Measurements from ENCODE around the gene ICOSLG. TPM values are rescaled to one million over a fixed set of nuclear protein-coding genes. Genes with fewer than 3 reads are reported as not detected.

ICOSLG gene
- total RNA-seq, 1 experiment from 2014 or later: 9.0 TPM

DNA sequence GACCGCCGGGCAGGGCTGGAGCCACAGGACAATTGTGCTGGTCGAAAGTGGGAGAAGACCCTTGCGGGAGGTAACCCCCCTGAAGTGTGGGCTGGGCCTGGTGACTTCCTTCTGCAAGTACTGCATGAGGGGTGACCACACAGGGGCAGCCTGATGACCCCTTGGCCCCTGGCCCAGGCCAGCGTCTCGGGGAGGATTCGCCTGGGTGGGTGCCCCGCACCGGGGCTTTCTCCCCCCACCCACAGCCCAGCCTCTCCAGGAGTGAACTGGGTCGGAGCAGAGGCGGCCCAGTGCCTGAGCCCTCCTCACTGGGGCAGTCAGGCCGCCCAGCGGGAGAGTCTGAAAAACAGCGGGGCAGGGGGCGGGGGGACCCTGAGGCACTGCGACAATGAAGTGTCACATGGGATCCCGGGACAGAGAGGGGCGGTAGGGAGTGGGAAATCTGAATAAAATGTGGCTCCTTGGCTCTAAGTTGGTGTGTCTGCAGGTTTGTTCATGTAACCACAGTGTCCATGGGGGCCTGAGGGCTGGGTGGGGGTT is 22.5 kb upstream of the ICOSLG start:
- Mint-ChIP-seq H3K4me1 (peaks cover 4% of the 10 kb centered on the region), H3K4me3 (no peak overlapping the region), H3K27ac (no peak overlapping the region), H3K27me3 (ENCODE audit: low read depth) (no peaks in the 10 kb centered on the region), H3K9me3 (no peaks in the 10 kb centered on the region), H3K36me3 (no peaks in the 10 kb centered on the region)
- ATAC-seq (peak; percentile 59), DNase-seq (ENCODE audit: low spot score) (no peak)
- peak; percentile 17; the same call in 1 of the 2 replicates for TF ChIP-seq USF2 (CRISPR knock-in tag; IDR thresholded peaks at IDR 0.05)
- no peak for TF ChIP-seq MLX (CRISPR knock-in tag; IDR thresholded peaks at IDR 0.05)
- TF ChIP-seq, protein P1, sequence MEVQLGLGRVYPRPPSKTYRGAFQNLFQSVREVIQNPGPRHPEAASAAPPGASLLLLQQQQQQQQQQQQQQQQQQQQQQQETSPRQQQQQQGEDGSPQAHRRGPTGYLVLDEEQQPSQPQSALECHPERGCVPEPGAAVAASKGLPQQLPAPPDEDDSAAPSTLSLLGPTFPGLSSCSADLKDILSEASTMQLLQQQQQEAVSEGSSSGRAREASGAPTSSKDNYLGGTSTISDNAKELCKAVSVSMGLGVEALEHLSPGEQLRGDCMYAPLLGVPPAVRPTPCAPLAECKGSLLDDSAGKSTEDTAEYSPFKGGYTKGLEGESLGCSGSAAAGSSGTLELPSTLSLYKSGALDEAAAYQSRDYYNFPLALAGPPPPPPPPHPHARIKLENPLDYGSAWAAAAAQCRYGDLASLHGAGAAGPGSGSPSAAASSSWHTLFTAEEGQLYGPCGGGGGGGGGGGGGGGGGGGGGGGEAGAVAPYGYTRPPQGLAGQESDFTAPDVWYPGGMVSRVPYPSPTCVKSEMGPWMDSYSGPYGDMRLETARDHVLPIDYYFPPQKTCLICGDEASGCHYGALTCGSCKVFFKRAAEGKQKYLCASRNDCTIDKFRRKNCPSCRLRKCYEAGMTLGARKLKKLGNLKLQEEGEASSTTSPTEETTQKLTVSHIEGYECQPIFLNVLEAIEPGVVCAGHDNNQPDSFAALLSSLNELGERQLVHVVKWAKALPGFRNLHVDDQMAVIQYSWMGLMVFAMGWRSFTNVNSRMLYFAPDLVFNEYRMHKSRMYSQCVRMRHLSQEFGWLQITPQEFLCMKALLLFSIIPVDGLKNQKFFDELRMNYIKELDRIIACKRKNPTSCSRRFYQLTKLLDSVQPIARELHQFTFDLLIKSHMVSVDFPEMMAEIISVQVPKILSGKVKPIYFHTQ (CRISPR knock-in tag; IDR thresholded peaks at IDR 0.05): no peak
- ChIA-PET POLR2A (no interaction called here), CTCF (interaction anchor here (1.7 kb wide), 1 partner anchor 34 kb away, joined by 8 read pairs; no protein-coding TSS in a partner anchor)

DNA sequence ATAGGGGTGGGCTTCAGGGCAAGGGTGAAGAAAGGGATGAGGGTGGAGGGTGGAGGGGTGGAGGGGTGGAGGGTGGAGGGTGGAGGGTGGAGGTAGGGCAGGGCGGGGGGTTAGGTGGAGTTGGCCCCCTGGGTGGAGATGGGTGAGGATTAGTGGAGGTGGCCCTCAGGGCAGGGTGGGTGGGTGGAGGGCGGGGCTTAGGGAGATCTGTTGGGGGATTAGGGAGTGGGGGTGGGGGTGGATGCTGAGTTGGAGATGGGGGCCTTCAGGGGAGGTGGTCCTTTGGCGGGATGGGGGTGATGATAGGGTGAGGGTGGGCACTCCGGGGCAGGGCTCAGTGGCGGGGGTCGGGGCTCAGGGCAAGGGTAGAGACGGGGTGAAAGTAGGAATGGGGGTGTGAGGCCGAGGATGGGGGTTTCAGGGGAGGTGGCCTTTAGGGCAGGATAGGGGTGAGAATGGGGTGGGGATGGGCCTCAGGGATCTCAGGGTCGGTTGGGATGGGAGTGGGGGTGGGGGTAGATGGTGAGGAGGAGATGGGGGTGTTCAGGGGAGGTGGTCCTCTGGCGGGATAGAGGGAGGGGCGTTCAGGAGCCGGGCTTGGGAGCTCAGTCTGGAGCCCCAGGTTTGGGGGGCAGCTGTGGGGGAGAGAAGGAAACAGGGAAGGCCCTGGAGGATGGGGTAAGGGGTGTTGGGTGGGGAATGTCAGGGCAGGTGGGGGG is 21.8 kb upstream of the ICOSLG start:
- H3K4me3 Mint-ChIP-seq: no peak overlapping the region
- H3K27me3 Mint-ChIP-seq (ENCODE audit: low read depth): no peaks in the 10 kb centered on the region
- ChIA-PET CTCF (interaction anchor here (1.7 kb wide), 1 partner anchor 35 kb away, joined by 8 read pairs; no protein-coding TSS in a partner anchor), POLR2A (no interaction called here)
- ATAC-seq: no peak
- no peak for DNase-seq (ENCODE audit: low spot score)
- H3K27ac Mint-ChIP-seq: no peak overlapping the region
- no peaks in the 10 kb centered on the region for H3K36me3 Mint-ChIP-seq
- TF ChIP-seq, protein P2, sequence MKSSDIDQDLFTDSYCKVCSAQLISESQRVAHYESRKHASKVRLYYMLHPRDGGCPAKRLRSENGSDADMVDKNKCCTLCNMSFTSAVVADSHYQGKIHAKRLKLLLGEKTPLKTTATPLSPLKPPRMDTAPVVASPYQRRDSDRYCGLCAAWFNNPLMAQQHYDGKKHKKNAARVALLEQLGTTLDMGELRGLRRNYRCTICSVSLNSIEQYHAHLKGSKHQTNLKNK (CRISPR knock-in tag; IDR thresholded peaks at IDR 0.05): no peak
- no peak for TF ChIP-seq SMAD4 (CRISPR knock-in tag; IDR thresholded peaks at IDR 0.05)
- TF ChIP-seq JAZF1 (CRISPR knock-in tag; IDR thresholded peaks at IDR 0.05): no peak
- TF ChIP-seq ERG (CRISPR knock-in tag; IDR thresholded peaks at IDR 0.05): no peak
- no peak for TF ChIP-seq CBFB (CRISPR knock-in tag; IDR thresholded peaks at IDR 0.05; ENCODE audit: low read depth)
- TF ChIP-seq, protein P3, sequence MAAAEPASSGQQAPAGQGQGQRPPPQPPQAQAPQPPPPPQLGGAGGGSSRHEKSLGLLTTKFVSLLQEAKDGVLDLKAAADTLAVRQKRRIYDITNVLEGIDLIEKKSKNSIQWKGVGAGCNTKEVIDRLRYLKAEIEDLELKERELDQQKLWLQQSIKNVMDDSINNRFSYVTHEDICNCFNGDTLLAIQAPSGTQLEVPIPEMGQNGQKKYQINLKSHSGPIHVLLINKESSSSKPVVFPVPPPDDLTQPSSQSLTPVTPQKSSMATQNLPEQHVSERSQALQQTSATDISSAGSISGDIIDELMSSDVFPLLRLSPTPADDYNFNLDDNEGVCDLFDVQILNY (CRISPR knock-in tag; IDR thresholded peaks at IDR 0.05): no peak
- TF ChIP-seq ZNF121 (CRISPR knock-in tag; IDR thresholded peaks at IDR 0.05): no peak
- no peak for TF ChIP-seq AFF4 (CRISPR knock-in tag; IDR thresholded peaks at IDR 0.05; ENCODE audit: borderline replicate concordance)
- TF ChIP-seq, protein P4, sequence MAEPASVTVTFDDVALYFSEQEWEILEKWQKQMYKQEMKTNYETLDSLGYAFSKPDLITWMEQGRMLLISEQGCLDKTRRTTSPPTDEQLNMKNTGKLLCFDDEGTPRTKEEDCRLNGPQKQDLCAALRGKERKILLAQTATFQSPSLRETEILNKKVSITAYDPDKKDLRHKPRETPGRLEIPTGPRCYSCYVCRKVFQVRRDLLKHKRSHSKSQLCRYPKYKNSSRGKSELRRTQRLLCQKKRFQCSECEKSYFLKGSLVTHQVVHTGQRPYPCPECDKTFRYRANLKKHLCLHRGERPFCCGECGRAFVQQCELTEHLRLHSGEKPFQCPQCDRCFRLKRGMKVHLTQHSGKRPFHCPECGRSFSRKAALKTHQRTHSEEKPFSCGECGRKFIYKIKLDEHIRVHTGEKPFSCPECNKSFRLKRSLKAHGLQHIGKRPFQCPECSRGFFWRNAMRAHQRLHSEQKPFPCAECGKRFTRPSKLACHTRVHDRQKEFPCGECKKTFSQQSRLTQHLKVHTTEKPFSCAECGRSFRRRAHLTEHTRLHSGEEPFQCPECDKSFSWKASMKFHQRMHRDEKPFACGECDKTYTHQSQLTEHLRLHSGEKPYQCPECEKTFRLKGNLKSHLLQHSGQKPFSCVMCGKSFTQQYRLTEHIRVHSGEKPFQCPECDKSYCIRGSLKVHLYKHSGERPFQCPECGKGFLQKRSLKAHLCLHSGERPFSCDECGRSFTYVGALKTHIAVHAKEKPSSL (CRISPR knock-in tag; conservative IDR thresholded peaks at IDR 0.05): no peak
- TF ChIP-seq ZNF317 (CRISPR knock-in tag; IDR thresholded peaks at IDR 0.05; ENCODE audit: borderline replicate concordance, low read depth): no peak
- TF ChIP-seq TEAD1 (CRISPR knock-in tag; IDR thresholded peaks at IDR 0.05): no peak
- no peak for TF ChIP-seq NR2C2 (CRISPR knock-in tag; IDR thresholded peaks at IDR 0.05)
- TF ChIP-seq, protein P5, sequence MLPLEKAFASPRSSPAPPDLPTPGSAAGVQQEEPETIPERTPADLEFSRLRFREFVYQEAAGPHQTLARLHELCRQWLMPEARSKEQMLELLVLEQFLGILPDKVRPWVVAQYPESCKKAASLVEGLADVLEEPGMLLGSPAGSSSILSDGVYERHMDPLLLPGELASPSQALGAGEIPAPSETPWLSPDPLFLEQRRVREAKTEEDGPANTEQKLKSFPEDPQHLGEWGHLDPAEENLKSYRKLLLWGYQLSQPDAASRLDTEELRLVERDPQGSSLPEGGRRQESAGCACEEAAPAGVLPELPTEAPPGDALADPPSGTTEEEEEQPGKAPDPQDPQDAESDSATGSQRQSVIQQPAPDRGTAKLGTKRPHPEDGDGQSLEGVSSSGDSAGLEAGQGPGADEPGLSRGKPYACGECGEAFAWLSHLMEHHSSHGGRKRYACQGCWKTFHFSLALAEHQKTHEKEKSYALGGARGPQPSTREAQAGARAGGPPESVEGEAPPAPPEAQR (CRISPR knock-in tag; IDR thresholded peaks at IDR 0.05): no peak
- H3K4me1 Mint-ChIP-seq: peaks cover 4% of the 10 kb centered on the region
- no peaks in the 10 kb centered on the region for H3K9me3 Mint-ChIP-seq

Measured in WTC11 (cell line).